HG03097 (cell line): Measurements from ENCODE around the gene ARHGEF7.

ENCODE experiments used
- ATAC-seq: cut with Tn5 transposase; IDR thresholded peaks from one replicate; pipeline ENCODE4 v1.9.1; 2021; ENCODE audit not compliant: unreplicated experiment, low FRiP score

The ARHGEF7 gene

GRCh38 chr13:111099290-111099689 lies 15.8 kb upstream of the ARHGEF7 start:
- ATAC-seq = no peak

- no peak for ATAC-seq
These were observed 5.1 kb upstream of the ARHGEF7 start for GRCh38 chr13:111110054-111110453.

GRCh38 chr13:111111376-111111937 lies 3.7 kb upstream of the ARHGEF7 start:
- no peak for ATAC-seq

GRCh38 chr13:111112196-111112595 lies 2.9 kb upstream of the ARHGEF7 start:
- ATAC-seq = no peak

- ATAC-seq = no peak
These were observed 599 bp upstream of the ARHGEF7 start for GRCh38 chr13:111114362-111115060.

GRCh38 chr13:111115965-111116521 lies 933 bp downstream of the ARHGEF7 start:
- no peak for ATAC-seq

GRCh38 chr13:111116856-111117255 lies 1.7 kb downstream of the ARHGEF7 start:
- no peak for ATAC-seq

GRCh38 chr13:111117289-111117688 lies 2.2 kb downstream of the ARHGEF7 start:
- ATAC-seq = no peak

GRCh38 chr13:111117961-111118360 lies 2.9 kb downstream of the ARHGEF7 start:
- ATAC-seq = no peak

- no peak for ATAC-seq
These were observed 3.9 kb downstream of the ARHGEF7 start for GRCh38 chr13:111118898-111119607.

GRCh38 chr13:111119966-111120365 lies 4.9 kb downstream of the ARHGEF7 start:
- no peak for ATAC-seq

- ATAC-seq = no peak
These were observed 5.3 kb downstream of the ARHGEF7 start for GRCh38 chr13:111120422-111120821.

- ATAC-seq = no peak
These were observed 5.8 kb downstream of the ARHGEF7 start for GRCh38 chr13:111120913-111121312.

- ATAC-seq = no peak
These were observed 6.4 kb downstream of the ARHGEF7 start for GRCh38 chr13:111121506-111121905.

GRCh38 chr13:111122056-111122455 lies 6.9 kb downstream of the ARHGEF7 start:
- no peak for ATAC-seq

GRCh38 chr13:111122631-111123030 lies 7.5 kb downstream of the ARHGEF7 start:
- ATAC-seq = no peak

- ATAC-seq = no peak
These were observed 8.1 kb downstream of the ARHGEF7 start for GRCh38 chr13:111123221-111123620.

- no peak for ATAC-seq
These were observed 8.5 kb downstream of the ARHGEF7 start for GRCh38 chr13:111123649-111124048.

GRCh38 chr13:111126509-111126908 lies 11.4 kb downstream of the ARHGEF7 start:
- ATAC-seq = no peak

GRCh38 chr13:111129465-111130115 lies 14.5 kb downstream of the ARHGEF7 start:
- peak; percentile 85 for ATAC-seq

GRCh38 chr13:111130116-111130508 lies 15.0 kb downstream of the ARHGEF7 start:
- ATAC-seq = no peak
